Measurements from ENCODE around the gene TGFBR1.

TGFBR1 gene

GRCh38 chr9:99167694-99168093 is 62.8 kb downstream of the TGFBR1 start:
- no peak for DNase-seq (ENCODE audit: low spot score)

- no peak for DNase-seq (ENCODE audit: low spot score)
These were observed 64.2 kb downstream of the TGFBR1 start for GRCh38 chr9:99169086-99169485.

- DNase-seq (ENCODE audit: low spot score) = peak; percentile 87
These were observed 65.3 kb downstream of the TGFBR1 start for GRCh38 chr9:99169982-99170761.

- no peak for DNase-seq (ENCODE audit: low spot score)
These were observed 66.6 kb downstream of the TGFBR1 start for GRCh38 chr9:99171225-99172123.

- peak; percentile 84 for DNase-seq (ENCODE audit: low spot score)
These were observed 67.5 kb downstream of the TGFBR1 start for GRCh38 chr9:99172124-99173091.

- no peak for DNase-seq (ENCODE audit: low spot score)
These were observed 68.9 kb downstream of the TGFBR1 start for GRCh38 chr9:99173570-99174504.

- peak; percentile 92 for DNase-seq (ENCODE audit: low spot score)
These were observed 71.7 kb downstream of the TGFBR1 start for GRCh38 chr9:99176527-99177013.

GRCh38 chr9:99177576-99178366 is 72.9 kb downstream of the TGFBR1 start:
- no peak for DNase-seq (ENCODE audit: low spot score)

GRCh38 chr9:99178912-99179872 is 74.3 kb downstream of the TGFBR1 start:
- DNase-seq (ENCODE audit: low spot score) = no peak

GRCh38 chr9:99180199-99180598 is 75.3 kb downstream of the TGFBR1 start:
- DNase-seq (ENCODE audit: low spot score) = no peak

- DNase-seq (ENCODE audit: low spot score) = no peak
These were observed 75.7 kb downstream of the TGFBR1 start for GRCh38 chr9:99180662-99181061.

- no peak for DNase-seq (ENCODE audit: low spot score)
These were observed 76.3 kb downstream of the TGFBR1 start for GRCh38 chr9:99181206-99181605.

GRCh38 chr9:99181621-99182020 is 76.7 kb downstream of the TGFBR1 start:
- DNase-seq (ENCODE audit: low spot score) = no peak

- DNase-seq (ENCODE audit: low spot score) = no peak
These were observed 77.4 kb downstream of the TGFBR1 start for GRCh38 chr9:99182356-99182755.

GRCh38 chr9:99183616-99184015 is 78.7 kb downstream of the TGFBR1 start:
- DNase-seq (ENCODE audit: low spot score) = no peak

GRCh38 chr9:99184110-99184474 is 79.2 kb downstream of the TGFBR1 start:
- DNase-seq (ENCODE audit: low spot score) = no peak

GRCh38 chr9:99184475-99185347 is 79.8 kb downstream of the TGFBR1 start:
- DNase-seq (ENCODE audit: low spot score) = peak; percentile 91
